Gastroesophageal sphincter (tissue), 3 donors: ENCODE results near the gene PSMD4.

Experiments used
- POLR2A ChIP-seq, 2 donors: fragments of 450-650 bp; IDR thresholded peaks; one replicate each; pipeline ENCODE4 v1.6.1; 2017; ENCODE audit warnings: antibody characterized with exemption in 2 of 2, mild to moderate bottlenecking in 2 of 2, moderate library complexity in 1 of 2
- TF ChIP-seq, protein P1 (sequence below), 4 experiments: fragments of 200-600 bp in 2 of 4; fragments of 450-650 bp in 2 of 4; sonication (generic) in 1 of 4; IDR thresholded peaks; one replicate each; pipeline ENCODE4 v1.5.1; 2017 to 2019; ENCODE audit warnings: antibody characterized with exemption in 4 of 4, mild to moderate bottlenecking in 2 of 4, moderate library complexity in 2 of 4

DNA sequence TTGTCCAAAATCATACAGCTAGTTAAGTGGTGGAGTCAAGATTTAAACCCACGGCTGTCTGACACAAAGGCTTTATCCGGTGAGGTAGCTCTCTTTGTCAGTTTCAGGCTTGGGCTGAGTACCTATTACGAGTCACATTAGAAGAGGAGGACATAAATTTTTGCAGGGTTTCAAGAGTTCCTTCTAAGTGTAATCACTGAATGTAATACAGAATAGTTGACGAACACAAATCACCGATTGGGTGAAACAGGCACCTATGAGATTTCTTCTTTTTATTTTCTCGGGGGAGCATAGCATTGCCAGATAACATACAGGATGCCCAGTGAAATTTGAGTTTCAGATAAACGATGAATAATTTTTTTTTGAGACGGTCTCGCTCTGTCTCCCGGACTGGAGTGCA, 847 bp downstream of the PSMD4 start:
- TF ChIP-seq, protein P1, sequence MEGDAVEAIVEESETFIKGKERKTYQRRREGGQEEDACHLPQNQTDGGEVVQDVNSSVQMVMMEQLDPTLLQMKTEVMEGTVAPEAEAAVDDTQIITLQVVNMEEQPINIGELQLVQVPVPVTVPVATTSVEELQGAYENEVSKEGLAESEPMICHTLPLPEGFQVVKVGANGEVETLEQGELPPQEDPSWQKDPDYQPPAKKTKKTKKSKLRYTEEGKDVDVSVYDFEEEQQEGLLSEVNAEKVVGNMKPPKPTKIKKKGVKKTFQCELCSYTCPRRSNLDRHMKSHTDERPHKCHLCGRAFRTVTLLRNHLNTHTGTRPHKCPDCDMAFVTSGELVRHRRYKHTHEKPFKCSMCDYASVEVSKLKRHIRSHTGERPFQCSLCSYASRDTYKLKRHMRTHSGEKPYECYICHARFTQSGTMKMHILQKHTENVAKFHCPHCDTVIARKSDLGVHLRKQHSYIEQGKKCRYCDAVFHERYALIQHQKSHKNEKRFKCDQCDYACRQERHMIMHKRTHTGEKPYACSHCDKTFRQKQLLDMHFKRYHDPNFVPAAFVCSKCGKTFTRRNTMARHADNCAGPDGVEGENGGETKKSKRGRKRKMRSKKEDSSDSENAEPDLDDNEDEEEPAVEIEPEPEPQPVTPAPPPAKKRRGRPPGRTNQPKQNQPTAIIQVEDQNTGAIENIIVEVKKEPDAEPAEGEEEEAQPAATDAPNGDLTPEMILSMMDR (IDR thresholded peaks at IDR 0.05), result no peak
- TF ChIP-seq POLR2A (IDR thresholded peaks at IDR 0.05), result no peak
